ENCODE data around the gene KLC3.

KLC3 gene

DNA sequence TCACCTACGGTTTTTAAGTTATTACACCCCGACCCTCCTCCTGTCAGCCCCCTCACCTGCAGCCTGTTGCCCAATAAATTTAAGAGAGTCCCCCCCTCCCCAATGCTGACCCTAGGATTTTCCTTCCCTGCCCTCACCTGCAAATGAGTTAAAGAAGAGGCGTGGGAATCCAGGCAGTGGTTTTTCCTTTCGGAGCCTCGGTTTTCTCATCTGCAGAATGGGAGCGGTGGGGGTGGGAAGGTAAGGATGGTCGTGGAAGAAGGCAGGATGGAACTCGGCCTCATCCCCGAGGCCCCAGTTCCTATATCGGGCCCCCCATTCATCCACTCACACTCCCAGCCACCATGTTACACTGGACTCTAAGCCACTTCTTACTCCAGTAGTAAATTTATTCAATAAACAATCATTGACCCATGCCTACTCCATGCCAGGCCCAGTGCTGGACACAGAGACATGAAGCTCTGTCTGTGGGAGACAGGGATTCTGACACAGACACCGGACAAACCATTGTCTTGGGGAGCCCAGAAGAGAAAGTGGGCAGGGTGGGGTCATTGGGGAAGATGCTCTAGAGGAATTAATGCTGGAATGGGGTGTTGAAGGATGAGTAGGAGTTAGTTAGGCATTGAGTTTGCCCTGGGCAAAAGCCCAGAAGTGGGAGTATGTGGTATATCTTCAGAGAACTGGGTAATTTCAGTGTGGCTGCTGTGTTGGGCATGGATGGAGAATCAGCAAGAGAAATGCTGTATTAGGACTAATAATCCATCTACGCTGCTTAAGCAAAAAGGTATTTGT, 37.1 kb upstream of the KLC3 start:
- intact Hi-C loops (cut with DNase I; ENCODE audit: low total_unique reads), result no loop called here
- Histone ChIP-seq H3K36me3 (peaks cover 3 to 40% (median 22%) of the 10 kb centered on the region in 3 donors), H3K27me3 (peaks cover 0 to 4% of the 10 kb centered on the region in 2 donors), H3K27ac (no peak overlapping the region), H3K4me1 (no peaks in the 10 kb centered on the region), H3K9me3 (peaks cover 0 to 4% (median 0%) of the 10 kb centered on the region in 3 donors), H3K4me3 (no peak overlapping the region)
- TF ChIP-seq, protein P1, sequence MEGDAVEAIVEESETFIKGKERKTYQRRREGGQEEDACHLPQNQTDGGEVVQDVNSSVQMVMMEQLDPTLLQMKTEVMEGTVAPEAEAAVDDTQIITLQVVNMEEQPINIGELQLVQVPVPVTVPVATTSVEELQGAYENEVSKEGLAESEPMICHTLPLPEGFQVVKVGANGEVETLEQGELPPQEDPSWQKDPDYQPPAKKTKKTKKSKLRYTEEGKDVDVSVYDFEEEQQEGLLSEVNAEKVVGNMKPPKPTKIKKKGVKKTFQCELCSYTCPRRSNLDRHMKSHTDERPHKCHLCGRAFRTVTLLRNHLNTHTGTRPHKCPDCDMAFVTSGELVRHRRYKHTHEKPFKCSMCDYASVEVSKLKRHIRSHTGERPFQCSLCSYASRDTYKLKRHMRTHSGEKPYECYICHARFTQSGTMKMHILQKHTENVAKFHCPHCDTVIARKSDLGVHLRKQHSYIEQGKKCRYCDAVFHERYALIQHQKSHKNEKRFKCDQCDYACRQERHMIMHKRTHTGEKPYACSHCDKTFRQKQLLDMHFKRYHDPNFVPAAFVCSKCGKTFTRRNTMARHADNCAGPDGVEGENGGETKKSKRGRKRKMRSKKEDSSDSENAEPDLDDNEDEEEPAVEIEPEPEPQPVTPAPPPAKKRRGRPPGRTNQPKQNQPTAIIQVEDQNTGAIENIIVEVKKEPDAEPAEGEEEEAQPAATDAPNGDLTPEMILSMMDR (IDR thresholded peaks at IDR 0.05), result no peak
- DNase-seq, result no peak

DNA sequence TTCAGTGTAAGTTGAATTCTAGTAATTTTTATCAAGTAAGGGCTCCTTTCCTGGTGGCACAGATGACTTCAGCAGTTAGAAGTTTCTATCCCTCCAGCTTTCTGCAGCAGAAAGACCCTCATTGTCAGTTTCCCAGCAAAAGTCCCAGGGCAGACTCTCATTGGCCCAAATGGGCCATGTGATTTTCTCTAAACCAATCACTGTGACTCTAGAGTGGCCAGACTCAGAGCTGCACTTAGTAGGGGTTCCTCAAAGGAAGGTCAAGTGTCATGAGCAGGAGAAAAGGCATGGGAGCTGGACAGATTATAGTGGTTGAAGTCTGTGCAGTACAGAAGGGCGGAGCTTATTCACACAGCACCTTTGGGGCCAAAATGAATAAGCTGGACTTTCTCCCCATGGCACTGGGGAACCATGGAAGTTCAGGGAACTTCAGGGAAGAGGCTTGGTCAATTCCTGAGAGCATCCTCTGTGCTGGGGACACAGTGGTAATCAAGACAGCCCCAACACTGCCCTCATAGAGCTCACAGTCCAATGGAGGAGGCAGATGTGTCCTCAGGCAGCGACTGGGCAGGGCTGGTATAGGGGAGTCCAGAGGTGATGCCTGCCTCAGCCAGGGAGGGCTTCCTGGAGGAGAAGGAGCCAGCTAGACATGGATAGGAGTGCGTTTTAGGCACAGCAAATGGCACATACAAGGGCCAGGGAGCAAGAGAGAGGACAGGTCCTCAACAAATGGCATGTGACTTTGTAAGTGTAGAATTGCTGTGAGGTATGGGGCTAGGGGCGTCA, 36.2 kb upstream of the KLC3 start:
- intact Hi-C loops (cut with DNase I; ENCODE audit: low total_unique reads), result no loop called here
- peaks cover 3 to 32% (median 16%) of the 10 kb centered on the region in 3 donors for H3K36me3 ChIP-seq

DNA sequence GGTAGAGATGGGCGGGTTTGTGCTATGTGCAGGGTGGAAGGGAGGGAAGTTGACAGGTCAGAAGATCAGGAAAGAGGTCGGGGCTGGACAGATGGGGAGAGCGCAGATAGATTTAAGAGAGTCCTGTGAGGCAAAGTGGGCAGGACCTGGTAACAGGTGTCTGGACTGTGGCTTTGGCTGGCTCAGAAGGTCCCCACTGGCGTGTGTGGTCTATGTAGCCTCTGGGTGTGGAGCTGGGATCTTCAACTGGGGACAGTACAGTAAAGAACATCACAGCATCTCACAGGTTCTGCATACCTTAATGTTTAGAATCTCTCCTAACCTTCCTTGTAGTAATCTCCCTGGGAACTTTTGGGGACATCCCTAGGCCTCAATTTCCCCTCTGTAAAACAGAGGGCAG, 35.5 kb upstream of the KLC3 start:
- Histone ChIP-seq H3K4me1 (no peaks in the 10 kb centered on the region), H3K27me3 (peaks cover 0 to 4% of the 10 kb centered on the region in 2 donors), H3K27ac (no peak overlapping the region), H3K4me3 (no peak overlapping the region), H3K36me3 (peaks cover 3 to 26% (median 13%) of the 10 kb centered on the region in 3 donors), H3K9me3 (peaks cover 0 to 4% (median 0%) of the 10 kb centered on the region in 3 donors)
- no peak for DNase-seq
- TF ChIP-seq, protein P1 (IDR thresholded peaks at IDR 0.05), result no peak
- intact Hi-C loops (cut with DNase I; ENCODE audit: low total_unique reads), result no loop called here

More for the DNA sequence above, 36.2 kb upstream of the KLC3 start:
- Histone ChIP-seq H3K9me3 (peaks cover 0 to 4% (median 0%) of the 10 kb centered on the region in 3 donors), H3K4me1 (no peaks in the 10 kb centered on the region), H3K27ac (no peak overlapping the region), H3K4me3 (no peak overlapping the region), H3K27me3 (peaks cover 0 to 4% of the 10 kb centered on the region in 2 donors)
- TF ChIP-seq, protein P1 (IDR thresholded peaks at IDR 0.05), result no peak
- no peak for DNase-seq

DNA sequence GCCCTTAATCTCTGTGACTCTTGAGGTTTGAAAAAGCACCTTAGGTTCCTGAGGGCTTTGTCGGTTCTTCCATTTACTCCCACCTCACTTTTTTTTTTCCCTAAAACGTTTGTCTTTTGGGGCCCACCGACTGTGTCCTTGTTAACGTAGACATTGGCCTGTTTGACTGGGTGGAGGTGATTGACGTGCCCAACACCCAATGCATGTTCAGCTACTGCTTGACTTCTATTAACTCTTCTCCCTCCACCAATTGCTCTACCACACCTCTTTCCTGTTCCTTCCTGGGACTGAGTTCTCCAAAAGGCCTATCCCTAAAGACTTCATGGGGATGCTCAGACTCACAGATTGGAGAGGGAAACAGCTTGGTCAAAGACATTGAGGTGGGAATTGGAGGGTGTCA, 35.1 kb upstream of the KLC3 start:
- no peak for DNase-seq
- Histone ChIP-seq H3K4me3 (no peak overlapping the region), H3K4me1 (no peaks in the 10 kb centered on the region), H3K9me3 (peaks cover 0 to 4% (median 0%) of the 10 kb centered on the region in 3 donors), H3K27me3 (peaks cover 0 to 4% of the 10 kb centered on the region in 2 donors), H3K36me3 (peaks cover 3 to 25% (median 13%) of the 10 kb centered on the region in 3 donors), H3K27ac (no peak overlapping the region)
- intact Hi-C loops (cut with DNase I; ENCODE audit: low total_unique reads), result no loop called here
- TF ChIP-seq, protein P1 (IDR thresholded peaks at IDR 0.05), result no peak

DNA sequence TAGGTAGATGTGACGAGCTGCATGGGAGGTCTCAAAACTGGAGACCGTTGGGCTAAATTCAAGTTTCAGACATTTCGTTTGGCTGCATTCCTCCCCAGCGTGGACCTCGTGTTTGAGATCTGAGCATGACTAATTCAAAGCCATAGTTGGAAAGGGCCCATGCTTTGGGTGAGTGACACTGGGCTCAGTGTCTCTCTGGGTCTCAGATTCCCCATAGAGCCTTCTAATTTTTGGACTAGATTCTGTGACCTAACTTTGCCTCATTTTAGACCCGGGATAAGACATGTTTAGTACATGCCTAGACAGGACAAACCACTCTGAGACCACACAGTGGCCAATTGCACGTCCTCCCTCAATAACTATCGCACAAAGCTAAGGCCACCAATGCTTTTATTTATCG, 34.5 kb upstream of the KLC3 start:
- Histone ChIP-seq H3K27me3 (peaks cover 0 to 4% of the 10 kb centered on the region in 2 donors), H3K4me3 (no peak overlapping the region), H3K36me3 (peaks cover 3 to 19% (median 13%) of the 10 kb centered on the region in 3 donors), H3K4me1 (no peaks in the 10 kb centered on the region), H3K27ac (no peak overlapping the region), H3K9me3 (peaks cover 0 to 4% (median 0%) of the 10 kb centered on the region in 3 donors)
- no peak for DNase-seq
- TF ChIP-seq, protein P1 (IDR thresholded peaks at IDR 0.05), result no peak
- intact Hi-C loops (cut with DNase I; ENCODE audit: low total_unique reads), result no loop called here
